Right lobe of liver (tissue), 6 donors: ENCODE measurements around the gene MBNL3. TPM values are rescaled to one million over a fixed set of nuclear protein-coding genes. Genes with fewer than 3 reads are reported as not detected.

Experiments
- ATAC-seq, 4 donors: fragments of 200-7000 bp; cut with Tn5 transposase; one replicate each; pipeline ENCODE4 v1.9.1; 2020; ENCODE audit warnings: mild to moderate bottlenecking in 4 of 4, moderate library complexity in 4 of 4
- DNase-seq, 3 donors: peaks; one replicate each; pipeline ENCODE4 v3.0.0-alpha.2; 2020
- H3K27ac ChIP-seq, 3 donors: fragments of 200-600 bp; one replicate each; pipeline ENCODE4 v1.8.0; 2022
- H3K27me3 ChIP-seq, 2 donors: fragments of 200-600 bp; one replicate each; pipeline ENCODE4 v1.8.0; 2022
- H3K36me3 ChIP-seq, 4 donors: fragments of 200-600 bp; sonication (generic) in 1 of 4; one replicate each; pipeline versions ENCODE4 v1.5.1 to v1.8.0; 2017 to 2022; ENCODE audit warnings: control low read depth in 1 of 4
- H3K4me1 ChIP-seq, 4 donors: fragments of 200-600 bp; sonication (generic) in 1 of 4; one replicate each; pipeline versions ENCODE4 v1.5.1 to v1.8.0; 2017 to 2022; ENCODE audit warnings: control low read depth in 1 of 4
- H3K4me3 ChIP-seq, 3 donors: fragments of 200-600 bp; one replicate each; pipeline ENCODE4 v1.8.0; 2022
- H3K9me3 ChIP-seq, 4 donors: fragments of 200-600 bp; sonication (generic) in 1 of 4; one replicate each; pipeline versions ENCODE4 v1.5.1 to v1.8.0; 2017 to 2022; ENCODE audit warnings: control low read depth in 1 of 4
- POLR2A ChIP-seq: fragments of 450-650 bp; IDR thresholded peaks from one replicate; pipeline ENCODE4 v1.6.1; 2017; ENCODE audit warnings: antibody characterized with exemption, mild to moderate bottlenecking
- WGBS: methylation state at CpG from one replicate; pipeline ENCODE4 v1.1.6; 2018; ENCODE audit warnings: low coverage, low lambda C conversion rate; ENCODE audit not compliant: insufficient coverage; ENCODE audit errors: missing lambda C conversion rate; 5-methylcytosine and 5-hydroxymethylcytosine counted together
- intact Hi-C, 2 donors: fragments of 100-400 bp; cut with DNase I; formaldehyde crosslinking; loops; one replicate each; pipeline versions ENCODE4 v1.11.2 to v1.14.1; 2022
- total RNA-seq, 6 experiments: library from RNA; depleted of rRNA in 2 of 6; stranded (reverse); fragments of >200 nt in 2 of 6; fragmentation: NEBNext Ultra II Directional in 3 of 6; extraction: Animal tissue kit (Norgen Biotek cat#: 25700) in 3 of 6; gene quantifications; one replicate each; pipeline versions ENCODE4 v1.1.0 to v1.2.4, GENCODE V29; 2016 to 2023
- TF ChIP-seq, protein P1 (sequence below), 4 donors: fragments of 200-600 bp in 3 of 4; fragments of 450-650 bp in 1 of 4; IDR thresholded peaks; one replicate each; pipeline versions ENCODE4 v1.5.1 to v1.8.0; 2016 to 2022; ENCODE audit warnings: antibody characterized with exemption in 4 of 4, mild to moderate bottlenecking in 2 of 4
- donor health status: DM: no; HTN: yes; CAD: no.
- donor health status: DM: no; HTN: no; CAD: no.
- donor health status: DM: no; HTN: no; CAD: no.
- donor health status: DM: no; HTN: yes; CAD: no.
- donor health status: DM: no; HTN: yes; CAD: no.

The MBNL3 gene
- total RNA-seq, 6 experiments from 2014 or later: 53.3 to 164 (median 84.6) TPM

GRCh38 chrX:132364313-132364712, 124.5 kb downstream of the MBNL3 start:
- 65% methylated on average over 2 of the region's 3 CpGs for WGBS
- TF ChIP-seq POLR2A: no peak
- TF ChIP-seq, protein P1, sequence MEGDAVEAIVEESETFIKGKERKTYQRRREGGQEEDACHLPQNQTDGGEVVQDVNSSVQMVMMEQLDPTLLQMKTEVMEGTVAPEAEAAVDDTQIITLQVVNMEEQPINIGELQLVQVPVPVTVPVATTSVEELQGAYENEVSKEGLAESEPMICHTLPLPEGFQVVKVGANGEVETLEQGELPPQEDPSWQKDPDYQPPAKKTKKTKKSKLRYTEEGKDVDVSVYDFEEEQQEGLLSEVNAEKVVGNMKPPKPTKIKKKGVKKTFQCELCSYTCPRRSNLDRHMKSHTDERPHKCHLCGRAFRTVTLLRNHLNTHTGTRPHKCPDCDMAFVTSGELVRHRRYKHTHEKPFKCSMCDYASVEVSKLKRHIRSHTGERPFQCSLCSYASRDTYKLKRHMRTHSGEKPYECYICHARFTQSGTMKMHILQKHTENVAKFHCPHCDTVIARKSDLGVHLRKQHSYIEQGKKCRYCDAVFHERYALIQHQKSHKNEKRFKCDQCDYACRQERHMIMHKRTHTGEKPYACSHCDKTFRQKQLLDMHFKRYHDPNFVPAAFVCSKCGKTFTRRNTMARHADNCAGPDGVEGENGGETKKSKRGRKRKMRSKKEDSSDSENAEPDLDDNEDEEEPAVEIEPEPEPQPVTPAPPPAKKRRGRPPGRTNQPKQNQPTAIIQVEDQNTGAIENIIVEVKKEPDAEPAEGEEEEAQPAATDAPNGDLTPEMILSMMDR (IDR thresholded peaks at IDR 0.05): no peak
- intact Hi-C loops: no loop called here
- peaks cover 0 to 16% (median 2%) of the 10 kb centered on the region in 4 donors for H3K4me1 ChIP-seq
- H3K36me3 ChIP-seq: no peaks in the 10 kb centered on the region
- no peaks in the 10 kb centered on the region for H3K9me3 ChIP-seq
- H3K4me3 ChIP-seq: no peak overlapping the region
- H3K27me3 ChIP-seq: no peaks in the 10 kb centered on the region
- no peak for DNase-seq
- ATAC-seq: no peak
- no peak overlapping the region for H3K27ac ChIP-seq

- TF ChIP-seq, protein P1 (IDR thresholded peaks at IDR 0.05): no peak
- no peak for TF ChIP-seq POLR2A
- intact Hi-C loops: no loop called here
- H3K36me3 ChIP-seq: no peaks in the 10 kb centered on the region
- DNase-seq (no peak), ATAC-seq (peak in 1 of 4 donors; percentile 30)
- no peak overlapping the region for H3K27ac ChIP-seq
- no peaks in the 10 kb centered on the region for H3K9me3 ChIP-seq
- H3K4me3 ChIP-seq: no peak overlapping the region
- no peaks in the 10 kb centered on the region for H3K4me1 ChIP-seq
- WGBS: 73% methylated on average over 5 of the region's 5 CpGs
- no peaks in the 10 kb centered on the region for H3K27me3 ChIP-seq
These were observed 135.4 kb downstream of the MBNL3 start for GRCh38 chrX:132353430-132353829.

DNA sequence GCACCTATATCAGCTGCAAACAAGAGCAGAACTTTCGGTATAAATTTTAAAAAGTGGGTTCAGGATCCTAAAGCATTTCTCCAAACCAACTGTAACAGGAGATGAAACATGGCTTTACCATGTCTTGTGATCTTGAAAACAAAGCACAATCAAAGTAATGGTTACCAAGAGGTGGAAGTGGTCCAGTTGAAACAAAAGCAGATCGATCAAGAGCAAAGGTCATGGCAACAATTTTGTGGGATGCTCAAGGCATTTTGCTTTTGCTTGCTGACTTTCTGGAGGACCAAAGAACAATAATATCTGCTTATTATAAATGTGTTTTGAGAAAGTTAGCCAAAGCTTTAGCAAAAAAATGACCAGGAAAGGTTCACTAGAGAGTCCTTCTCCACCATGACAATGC, 152.7 kb downstream of the MBNL3 start:
- Histone ChIP-seq H3K4me3 (no peak overlapping the region), H3K27me3 (no peaks in the 10 kb centered on the region), H3K36me3 (no peaks in the 10 kb centered on the region), H3K4me1 (no peaks in the 10 kb centered on the region), H3K27ac (no peak overlapping the region), H3K9me3 (no peaks in the 10 kb centered on the region)
- intact Hi-C loops: no loop called here
- ATAC-seq (no peak), DNase-seq (no peak)
- TF ChIP-seq, protein P1 (IDR thresholded peaks at IDR 0.05): no peak
- no peak for TF ChIP-seq POLR2A
- WGBS: 69% methylated on average over 2 of the region's 2 CpGs

- Histone ChIP-seq H3K4me1 (no peaks in the 10 kb centered on the region), H3K27me3 (no peaks in the 10 kb centered on the region), H3K9me3 (no peaks in the 10 kb centered on the region), H3K36me3 (no peaks in the 10 kb centered on the region), H3K4me3 (no peak overlapping the region), H3K27ac (no peak overlapping the region)
- ATAC-seq: no peak
- 48% methylated on average over 4 of the region's 4 CpGs for WGBS
- no peak for DNase-seq
- TF ChIP-seq, protein P1 (IDR thresholded peaks at IDR 0.05): no peak
- TF ChIP-seq POLR2A: no peak
- intact Hi-C loops: no loop called here
These were observed 155.5 kb downstream of the MBNL3 start for GRCh38 chrX:132333351-132333750.

GRCh38 chrX:132331532-132331931, 157.3 kb downstream of the MBNL3 start:
- Histone ChIP-seq H3K36me3 (no peaks in the 10 kb centered on the region), H3K4me3 (no peak overlapping the region), H3K27ac (no peak overlapping the region), H3K4me1 (no peaks in the 10 kb centered on the region), H3K9me3 (no peaks in the 10 kb centered on the region), H3K27me3 (no peaks in the 10 kb centered on the region)
- no peak for ATAC-seq
- intact Hi-C loops: no loop called here
- 68% methylated on average over 3 of the region's 3 CpGs for WGBS
- DNase-seq: no peak
- TF ChIP-seq, protein P1 (IDR thresholded peaks at IDR 0.05): no peak
